ENCODE results near the gene FEM1B. TPM values are rescaled to one million over a fixed set of nuclear protein-coding genes. Genes with fewer than 3 reads are reported as not detected.

Gene FEM1B
- total and polyA plus RNA-seq, 2 of the 8 experiments (the other 6 are each of a cell fraction or from before 2014, with no cell fraction given): 36.1 to 83.8 TPM

DNA sequence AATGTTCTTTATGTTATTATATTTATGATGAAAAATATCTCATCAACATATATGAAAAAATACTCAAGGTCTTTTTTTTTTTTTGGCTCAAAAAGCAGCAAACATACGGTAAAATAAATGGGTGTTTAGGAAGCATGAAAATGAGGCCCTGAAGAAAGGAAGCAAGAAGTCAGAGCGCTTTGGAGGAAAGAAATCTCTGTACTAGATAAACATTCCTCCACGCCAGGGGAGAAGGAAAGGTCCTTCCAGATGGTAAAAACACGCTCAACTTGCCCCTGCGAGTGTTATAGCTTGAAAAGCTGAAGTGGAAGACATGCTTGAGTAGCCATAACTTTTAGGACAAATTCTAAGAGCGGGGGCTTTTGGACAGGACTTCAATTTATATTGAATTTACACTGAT is 52.9 kb downstream of the FEM1B start (continued):
- TF ChIP-seq, protein P1, sequence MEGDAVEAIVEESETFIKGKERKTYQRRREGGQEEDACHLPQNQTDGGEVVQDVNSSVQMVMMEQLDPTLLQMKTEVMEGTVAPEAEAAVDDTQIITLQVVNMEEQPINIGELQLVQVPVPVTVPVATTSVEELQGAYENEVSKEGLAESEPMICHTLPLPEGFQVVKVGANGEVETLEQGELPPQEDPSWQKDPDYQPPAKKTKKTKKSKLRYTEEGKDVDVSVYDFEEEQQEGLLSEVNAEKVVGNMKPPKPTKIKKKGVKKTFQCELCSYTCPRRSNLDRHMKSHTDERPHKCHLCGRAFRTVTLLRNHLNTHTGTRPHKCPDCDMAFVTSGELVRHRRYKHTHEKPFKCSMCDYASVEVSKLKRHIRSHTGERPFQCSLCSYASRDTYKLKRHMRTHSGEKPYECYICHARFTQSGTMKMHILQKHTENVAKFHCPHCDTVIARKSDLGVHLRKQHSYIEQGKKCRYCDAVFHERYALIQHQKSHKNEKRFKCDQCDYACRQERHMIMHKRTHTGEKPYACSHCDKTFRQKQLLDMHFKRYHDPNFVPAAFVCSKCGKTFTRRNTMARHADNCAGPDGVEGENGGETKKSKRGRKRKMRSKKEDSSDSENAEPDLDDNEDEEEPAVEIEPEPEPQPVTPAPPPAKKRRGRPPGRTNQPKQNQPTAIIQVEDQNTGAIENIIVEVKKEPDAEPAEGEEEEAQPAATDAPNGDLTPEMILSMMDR (IDR thresholded peaks at IDR 0.05; ENCODE audit: control extremely low read depth in 1 of 3, insufficient read depth in 1 of 3, low read depth in 1 of 3, low read length in 3 of 3): no peak
- no peak for TF ChIP-seq KDM5A (IDR thresholded peaks at IDR 0.05; ENCODE audit: low read length)
- no peak for TF ChIP-seq TAF7 (optimal IDR thresholded peaks at IDR 0.05; ENCODE audit: borderline replicate concordance, low read depth, low read length)
- TF ChIP-seq CBX5 (IDR thresholded peaks at IDR 0.05; ENCODE audit: low read depth, low read length): no peak
- TF ChIP-seq CEBPB (IDR thresholded peaks at IDR 0.05; ENCODE audit: low read depth, low read length): no peak
- no peak for TF ChIP-seq SIX5 (IDR thresholded peaks at IDR 0.05; ENCODE audit: low read depth, low read length)
- TF ChIP-seq EGR1 (IDR thresholded peaks at IDR 0.05; ENCODE audit: borderline replicate concordance, low read depth, low read length): no peak

Data from H1 (cell line).